HG03045 (cell line): ENCODE results near the gene FOXK1.

Source experiments
- ATAC-seq: cut with Tn5 transposase; IDR thresholded peaks from one replicate; pipeline ENCODE4 v1.9.1; 2021; ENCODE audit warnings: mild to moderate bottlenecking, moderate library complexity; ENCODE audit not compliant: unreplicated experiment

Gene FOXK1

DNA sequence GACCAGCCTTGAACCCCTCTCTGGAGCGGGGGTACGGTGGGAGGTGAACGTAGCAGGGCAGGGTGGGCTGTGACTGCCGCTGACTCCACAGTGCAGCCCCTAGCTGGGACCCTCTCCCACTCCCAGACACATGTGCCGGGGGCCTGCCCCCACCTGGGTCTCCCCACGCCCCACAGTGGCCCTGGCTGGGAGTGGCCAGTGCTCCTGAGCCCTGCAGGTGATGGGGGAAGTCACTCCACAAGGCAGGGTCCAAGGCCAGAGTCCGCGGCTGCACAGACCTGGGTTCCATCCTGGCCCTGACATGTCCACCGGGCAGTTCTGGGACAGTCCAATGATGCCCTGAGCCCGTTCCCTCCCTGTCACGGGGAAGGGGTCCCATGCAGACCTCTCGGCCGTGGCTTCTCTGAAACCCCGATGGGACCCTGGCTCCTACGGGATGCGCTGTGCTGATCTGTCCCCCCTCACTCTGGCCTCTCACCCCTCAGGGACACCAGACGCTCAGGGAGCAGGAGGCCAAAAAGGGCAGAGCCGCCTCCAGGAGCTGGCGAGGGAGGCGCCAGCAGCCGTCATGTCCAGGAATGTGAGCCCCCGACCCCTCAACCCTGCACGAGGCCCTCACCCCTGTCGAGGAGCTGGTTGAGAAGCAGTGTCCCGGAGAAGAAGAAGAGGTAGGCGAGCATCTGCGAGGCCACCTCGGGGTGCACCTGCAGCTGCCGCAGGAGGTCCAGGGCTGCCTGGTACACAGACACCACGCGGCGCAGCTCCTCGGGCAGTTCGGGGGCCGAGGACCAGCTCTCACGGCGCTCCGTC is 133.7 kb downstream of the FOXK1 start:
- no peak for ATAC-seq

DNA sequence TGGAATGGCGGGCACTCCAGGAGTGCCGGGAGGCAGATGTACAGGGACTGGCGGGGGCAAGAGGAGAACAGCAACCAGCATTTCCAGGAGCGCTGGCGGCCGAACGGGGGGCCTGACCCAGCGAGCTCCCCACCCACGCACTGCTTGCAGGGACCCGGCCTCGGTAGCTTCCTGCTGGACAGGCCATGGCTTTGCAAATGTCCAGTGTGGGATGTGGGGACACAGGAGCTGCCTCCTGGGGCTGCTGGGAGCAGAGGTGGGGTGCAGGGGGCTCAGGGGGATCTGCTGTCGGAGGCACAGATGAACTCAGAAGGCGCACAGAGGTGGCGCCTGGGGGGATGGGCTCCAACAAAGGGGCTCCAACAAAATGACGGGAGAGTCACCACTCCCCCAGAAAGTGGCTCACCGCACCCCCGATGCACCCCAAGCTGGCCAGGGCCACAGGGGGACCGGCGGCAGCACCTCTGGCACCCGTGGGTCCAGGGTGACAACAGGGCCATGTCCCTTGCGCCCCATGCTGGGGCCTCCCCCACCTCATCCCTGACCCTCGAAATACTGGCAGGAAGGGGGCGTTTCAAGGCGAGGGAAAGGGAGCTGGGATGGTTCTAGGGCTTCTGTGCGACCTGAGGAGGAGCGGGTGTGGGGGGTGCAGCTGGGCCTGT is 134.5 kb downstream of the FOXK1 start:
- no peak for ATAC-seq

- ATAC-seq, result no peak
These were observed 135.2 kb downstream of the FOXK1 start for GRCh38 chr7:4817178-4817901.

DNA sequence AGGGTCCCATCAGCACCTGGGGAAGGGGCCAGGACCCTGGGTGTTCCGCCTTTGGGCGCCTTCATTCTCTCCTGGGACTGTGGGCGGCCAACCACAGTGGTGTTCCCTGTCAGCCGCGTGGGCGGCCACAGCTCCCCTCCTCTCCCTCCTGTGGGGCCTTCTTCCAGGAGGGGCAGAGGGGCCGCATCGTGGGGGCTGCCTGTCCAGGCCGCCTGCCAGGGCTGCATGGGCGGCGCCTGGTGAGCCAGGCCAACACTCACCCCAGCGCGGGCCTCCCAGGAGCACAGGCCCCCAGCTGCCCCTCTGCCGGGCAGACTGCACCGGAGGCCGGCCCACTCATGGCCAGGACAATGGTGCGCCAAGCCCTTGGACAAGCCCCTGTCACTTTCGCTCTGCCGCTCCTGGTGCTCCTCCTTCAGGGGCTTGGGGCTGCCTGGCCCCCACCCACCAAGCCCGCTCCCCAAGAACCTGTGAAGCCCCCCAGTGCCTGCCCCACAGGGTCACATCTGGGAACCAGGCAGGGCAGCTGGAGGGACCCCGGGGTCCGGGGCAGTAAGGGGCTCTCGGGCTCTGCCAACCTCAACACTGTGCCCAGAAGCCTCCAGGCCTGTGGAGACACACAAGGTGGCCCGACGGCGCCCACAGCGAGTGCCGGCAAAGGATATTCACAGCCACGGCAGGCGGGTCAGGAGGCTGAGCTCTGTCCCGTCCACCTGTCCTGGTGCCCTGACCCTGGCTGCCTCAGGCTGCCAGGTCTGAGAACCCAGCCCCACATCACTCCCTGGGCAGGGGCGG is 136.1 kb downstream of the FOXK1 start:
- no peak for ATAC-seq

DNA sequence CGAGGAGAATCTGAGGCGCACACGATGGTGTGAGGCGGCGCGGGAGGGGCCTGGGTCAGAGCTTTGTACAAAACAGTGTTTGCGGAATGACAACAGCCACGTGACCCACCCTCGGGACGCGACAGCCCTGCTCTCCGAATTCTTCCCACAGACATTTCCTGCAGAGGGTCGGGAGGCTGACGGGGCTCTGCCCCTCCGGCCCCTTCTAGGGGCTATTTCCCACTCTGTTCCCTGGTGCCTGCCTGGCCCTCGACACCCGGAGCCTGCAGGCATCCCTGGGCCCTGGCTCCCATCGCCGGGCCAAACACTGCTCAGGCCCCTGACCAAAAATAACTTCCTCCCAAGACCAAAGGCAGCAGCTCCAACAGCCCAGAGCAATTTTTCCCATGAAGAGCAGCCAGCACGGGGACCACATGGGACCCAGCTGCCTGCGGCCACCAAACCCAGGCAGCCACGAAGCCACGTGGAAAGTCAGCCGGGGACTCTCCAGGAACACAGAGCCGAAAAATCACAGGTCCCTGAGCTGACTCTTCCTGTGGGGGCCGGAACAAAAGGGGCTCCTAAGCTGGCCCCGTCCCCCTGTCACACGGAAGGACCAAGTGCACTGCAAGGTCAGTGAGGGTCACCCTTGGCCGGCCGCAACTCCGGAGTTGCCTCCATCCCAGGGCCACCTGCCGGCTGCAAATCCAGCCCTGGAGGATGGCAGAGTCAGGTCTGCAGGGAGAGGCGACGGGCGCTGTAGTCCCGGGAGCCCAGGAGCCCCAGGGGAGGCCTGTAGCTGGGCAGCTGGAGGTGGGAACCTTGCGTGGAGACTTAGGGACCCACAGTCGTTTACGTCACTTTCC is 137.7 kb downstream of the FOXK1 start:
- no peak for ATAC-seq

DNA sequence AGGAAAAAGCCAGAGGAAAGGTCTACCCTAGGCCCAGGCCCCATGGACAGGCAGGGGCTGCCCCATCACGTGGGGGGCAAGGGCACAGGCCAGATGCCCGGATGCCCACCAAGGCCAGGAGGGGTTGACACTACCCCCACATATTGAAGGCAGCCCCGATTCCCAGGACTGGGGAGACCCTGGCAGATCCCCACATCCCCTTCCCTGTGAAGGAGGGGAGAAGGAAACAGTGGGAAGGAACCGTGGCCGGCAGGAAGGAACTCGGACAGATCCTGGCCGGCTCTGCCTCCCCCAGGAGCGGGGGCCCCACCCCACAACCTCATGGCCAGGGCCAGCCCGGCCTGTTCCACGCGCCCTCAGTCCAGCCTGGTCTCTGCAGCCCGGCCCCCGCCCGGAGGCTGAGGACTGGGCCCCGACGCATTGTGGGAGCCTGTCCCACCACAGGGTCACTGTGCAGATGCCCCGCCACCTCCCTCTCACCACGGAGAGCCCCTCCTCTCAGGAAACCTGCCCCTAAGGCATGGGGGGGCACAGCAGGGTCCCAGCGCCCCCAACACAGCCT is 138.4 kb downstream of the FOXK1 start:
- no peak for ATAC-seq
